ENCODE results near the gene DKK2. TPM values are rescaled to one million over a fixed set of nuclear protein-coding genes. Genes with fewer than 3 reads are reported as not detected.

Gene DKK2
- total RNA-seq, result 0.05 TPM in 1 of 2 replicates, not detected in the other

GRCh38 chr4:107035819-107036583 lies at the start of gene DKK2:
TSS of gene DKK2 (minus strand) at chr4:107036313. CDS start at chr4:107035591, 722 bp downstream.

